ENCODE results near the gene ASS1.

The ASS1 gene

DNA sequence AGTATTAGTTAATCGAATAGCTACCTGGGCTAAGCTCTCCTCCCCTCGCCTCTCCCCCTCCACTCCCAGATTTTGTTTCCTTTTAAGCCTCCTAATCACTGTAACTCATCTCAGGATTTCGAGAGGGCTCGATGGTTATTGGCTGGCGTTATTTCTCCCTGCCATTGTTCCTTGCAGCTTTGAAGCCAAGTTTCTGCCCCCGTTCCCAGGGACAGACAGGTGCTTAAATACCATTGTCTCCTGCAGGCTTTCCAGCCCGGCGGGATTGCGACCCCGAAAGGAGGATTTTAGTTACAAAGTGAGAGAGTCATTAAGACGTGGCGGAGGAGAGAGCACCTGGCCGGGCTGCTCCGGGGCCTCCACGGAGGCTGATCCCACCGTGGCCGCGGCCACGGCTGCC is 46.2 kb downstream of the ASS1 start:
- TF ChIP-seq EZH2phosphoT487 (conservative IDR thresholded peaks at IDR 0.05; ENCODE audit: low read length): no peak
- TF ChIP-seq, protein P1, sequence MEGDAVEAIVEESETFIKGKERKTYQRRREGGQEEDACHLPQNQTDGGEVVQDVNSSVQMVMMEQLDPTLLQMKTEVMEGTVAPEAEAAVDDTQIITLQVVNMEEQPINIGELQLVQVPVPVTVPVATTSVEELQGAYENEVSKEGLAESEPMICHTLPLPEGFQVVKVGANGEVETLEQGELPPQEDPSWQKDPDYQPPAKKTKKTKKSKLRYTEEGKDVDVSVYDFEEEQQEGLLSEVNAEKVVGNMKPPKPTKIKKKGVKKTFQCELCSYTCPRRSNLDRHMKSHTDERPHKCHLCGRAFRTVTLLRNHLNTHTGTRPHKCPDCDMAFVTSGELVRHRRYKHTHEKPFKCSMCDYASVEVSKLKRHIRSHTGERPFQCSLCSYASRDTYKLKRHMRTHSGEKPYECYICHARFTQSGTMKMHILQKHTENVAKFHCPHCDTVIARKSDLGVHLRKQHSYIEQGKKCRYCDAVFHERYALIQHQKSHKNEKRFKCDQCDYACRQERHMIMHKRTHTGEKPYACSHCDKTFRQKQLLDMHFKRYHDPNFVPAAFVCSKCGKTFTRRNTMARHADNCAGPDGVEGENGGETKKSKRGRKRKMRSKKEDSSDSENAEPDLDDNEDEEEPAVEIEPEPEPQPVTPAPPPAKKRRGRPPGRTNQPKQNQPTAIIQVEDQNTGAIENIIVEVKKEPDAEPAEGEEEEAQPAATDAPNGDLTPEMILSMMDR (IDR thresholded peaks at IDR 0.05; ENCODE audit: insufficient read depth, low read length, poor library complexity, severe bottlenecking): no peak
- Histone ChIP-seq H3K79me2 (ENCODE audit: insufficient read depth, low read length) (no peaks in the 10 kb centered on the region), H4K20me1 (ENCODE audit: low read depth, low read length) (no peaks in the 10 kb centered on the region), H3F3A (ENCODE audit: insufficient read depth) (no peaks in the 10 kb centered on the region), H3K4me2 (ENCODE audit: low read depth, low read length, poor library complexity, severe bottlenecking) (no peak overlapping the region), H2AFZ (ENCODE audit: low read depth, low read length, severe bottlenecking) (no peak overlapping the region), H3K9ac (ENCODE audit: low read length) (no peak overlapping the region), H3K9me3 (ENCODE audit: insufficient read depth, low read length) (no peaks in the 10 kb centered on the region; the same call in 1 of the 2 replicates), H3K36me3 (ENCODE audit: low read length) (no peaks in the 10 kb centered on the region), H3K27ac (ENCODE audit: low read depth, low read length) (no peak overlapping the region), H3K4me3 (ENCODE audit: insufficient read depth, low read length, poor library complexity, severe bottlenecking) (no peak overlapping the region), H3K9me2 (replicated peaks; ENCODE audit: insufficient read depth, low read length) (no peaks in the 10 kb centered on the region), H3K27me3 (ENCODE audit: low read length) (no peaks in the 10 kb centered on the region)

DNA sequence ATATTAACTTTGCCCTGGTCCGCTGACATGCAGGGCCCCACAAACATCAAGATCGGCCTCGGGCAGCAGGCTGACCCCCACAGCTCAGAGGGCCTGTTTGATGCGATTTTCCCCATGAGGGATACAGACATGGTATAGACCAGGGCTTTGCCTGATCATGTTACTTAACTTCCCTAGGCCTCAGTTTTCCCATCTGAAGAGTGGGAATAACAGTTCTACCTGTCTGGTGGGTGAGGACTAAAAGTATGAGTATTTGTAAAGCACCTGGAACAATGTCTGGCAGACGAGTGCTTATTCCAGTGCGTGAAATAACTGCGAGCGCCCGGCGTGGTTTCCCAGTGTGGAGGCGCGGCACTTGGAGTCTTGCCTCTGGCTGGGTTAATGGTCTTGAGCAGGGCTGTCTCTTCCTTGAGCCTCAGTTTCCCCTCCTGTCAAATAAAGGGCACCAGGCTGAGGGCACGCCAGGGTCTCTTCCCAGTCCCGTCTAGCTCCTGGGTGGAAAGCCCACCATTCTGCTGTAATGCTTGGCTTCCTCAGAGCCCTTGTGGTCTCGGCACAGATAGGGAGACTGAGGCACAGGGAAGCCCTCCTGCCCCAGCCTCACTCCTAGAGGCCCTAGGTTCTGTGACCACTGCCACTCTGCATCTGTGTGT is 47.2 kb downstream of the ASS1 start:
- no peak overlapping the region for H2AFZ ChIP-seq (ENCODE audit: low read depth, low read length, severe bottlenecking)
- H3K4me3 ChIP-seq (ENCODE audit: insufficient read depth, low read length, poor library complexity, severe bottlenecking): no peak overlapping the region
- H3K9me3 ChIP-seq (ENCODE audit: insufficient read depth, low read length): no peaks in the 10 kb centered on the region; the same call in 1 of the 2 replicates
- TF ChIP-seq EZH2phosphoT487 (conservative IDR thresholded peaks at IDR 0.05; ENCODE audit: low read length): no peak
- TF ChIP-seq, protein P1 (IDR thresholded peaks at IDR 0.05; ENCODE audit: insufficient read depth, low read length, poor library complexity, severe bottlenecking): no peak
- no peak overlapping the region for H3K9ac ChIP-seq (ENCODE audit: low read length)
- no peaks in the 10 kb centered on the region for H3K9me2 ChIP-seq (replicated peaks; ENCODE audit: insufficient read depth, low read length)
- no peak overlapping the region for H3K4me2 ChIP-seq (ENCODE audit: low read depth, low read length, poor library complexity, severe bottlenecking)
- H3F3A ChIP-seq (ENCODE audit: insufficient read depth): no peaks in the 10 kb centered on the region
- no peaks in the 10 kb centered on the region for H3K27me3 ChIP-seq (ENCODE audit: low read length)
- no peaks in the 10 kb centered on the region for H3K79me2 ChIP-seq (ENCODE audit: insufficient read depth, low read length)
- H3K27ac ChIP-seq (ENCODE audit: low read depth, low read length): no peak overlapping the region
- H3K36me3 ChIP-seq (ENCODE audit: low read length): no peaks in the 10 kb centered on the region
- H4K20me1 ChIP-seq (ENCODE audit: low read depth, low read length): no peaks in the 10 kb centered on the region

DNA sequence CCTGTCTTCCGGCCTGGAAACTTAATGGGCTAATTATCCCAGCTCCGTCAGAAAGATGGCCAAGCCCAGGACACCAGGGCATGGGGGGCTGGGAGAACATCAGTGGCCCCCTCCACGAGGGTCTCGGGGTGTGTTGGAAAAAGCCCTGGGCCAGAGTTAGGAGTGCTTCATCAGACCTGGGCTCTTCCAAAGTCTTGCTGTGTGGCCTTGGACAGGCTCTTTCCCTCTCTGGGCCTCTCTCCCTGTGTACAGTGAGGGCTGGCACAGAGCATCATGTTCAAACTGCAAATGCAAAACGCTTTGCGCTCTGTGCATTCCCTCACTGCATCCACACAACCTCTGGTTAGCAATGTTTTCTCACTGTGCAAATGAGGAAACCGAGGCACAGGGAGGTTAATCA is 48.3 kb downstream of the ASS1 start:
- Histone ChIP-seq H3K79me2 (ENCODE audit: insufficient read depth, low read length) (no peaks in the 10 kb centered on the region), H3K27me3 (ENCODE audit: low read length) (no peaks in the 10 kb centered on the region), H3K9me2 (replicated peaks; ENCODE audit: insufficient read depth, low read length) (no peaks in the 10 kb centered on the region), H3K36me3 (ENCODE audit: low read length) (no peaks in the 10 kb centered on the region), H3K4me2 (ENCODE audit: low read depth, low read length, poor library complexity, severe bottlenecking) (no peak overlapping the region), H3K4me3 (ENCODE audit: insufficient read depth, low read length, poor library complexity, severe bottlenecking) (no peak overlapping the region), H3K27ac (ENCODE audit: low read depth, low read length) (no peak overlapping the region), H3K9me3 (ENCODE audit: insufficient read depth, low read length) (no peaks in the 10 kb centered on the region; the same call in 1 of the 2 replicates), H3K9ac (ENCODE audit: low read length) (no peak overlapping the region), H2AFZ (ENCODE audit: low read depth, low read length, severe bottlenecking) (no peak overlapping the region), H3F3A (ENCODE audit: insufficient read depth) (no peaks in the 10 kb centered on the region), H4K20me1 (ENCODE audit: low read depth, low read length) (no peaks in the 10 kb centered on the region)
- TF ChIP-seq, protein P1 (IDR thresholded peaks at IDR 0.05; ENCODE audit: insufficient read depth, low read length, poor library complexity, severe bottlenecking): no peak
- TF ChIP-seq EZH2phosphoT487 (conservative IDR thresholded peaks at IDR 0.05; ENCODE audit: low read length): no peak

Measured in SU-DHL-6 (cell line).